Activated T-cell treated with anti-CD3 and anti-CD28 coated beads, Interleukin-2, amount 50 U/mL, for 4 hours (primary cell): ENCODE measurements around the gene DENND2A. TPM values are rescaled to one million over a fixed set of nuclear protein-coding genes. Genes with fewer than 3 reads are reported as not detected.
A peak's percentile ranks its signal among the peaks of the same experiment; 100 is the strongest.
"Not testable (repeated sequence)": the region's sequence is repeated elsewhere in the genome, so short reads cannot be mapped to it uniquely, and the experiment has no call there.

ENCODE experiments used
- ATAC-seq, 2 donors: fragments of 200-7000 bp; cut with Tn5 transposase; one replicate each; pipeline ENCODE4 v1.10.0; 2021
- DNase-seq: peaks from one replicate; pipeline ENCODE4 v3.0.0-alpha.2; 2020
- H3K27me3 Mint-ChIP-seq: one replicate; pipeline ENCODE4 v1.8.0; 2021; ENCODE audit warnings: low read depth, mixed read lengths
- H3K36me3 Mint-ChIP-seq: one replicate; pipeline ENCODE4 v1.8.0; 2022; ENCODE audit warnings: mixed read lengths; ENCODE audit not compliant: insufficient read depth
- H3K4me1 Mint-ChIP-seq: one replicate; pipeline ENCODE4 v1.8.0; 2021; ENCODE audit warnings: low read depth, mixed read lengths
- H3K4me3 Mint-ChIP-seq: one replicate; pipeline ENCODE4 v1.8.0; 2021; ENCODE audit warnings: mild to moderate bottlenecking, moderate library complexity, mixed read lengths
- H3K9me3 Mint-ChIP-seq: one replicate; pipeline ENCODE4 v1.8.0; 2021; ENCODE audit warnings: mixed read lengths
- total RNA-seq, 3 donors: library from RNA; stranded (reverse); gene quantifications; one replicate each; pipeline ENCODE4 v1.2.1, GENCODE V29; 2021

The DENND2A gene
- total RNA-seq, 3 donors from 2014 or later: not detected

DNA sequence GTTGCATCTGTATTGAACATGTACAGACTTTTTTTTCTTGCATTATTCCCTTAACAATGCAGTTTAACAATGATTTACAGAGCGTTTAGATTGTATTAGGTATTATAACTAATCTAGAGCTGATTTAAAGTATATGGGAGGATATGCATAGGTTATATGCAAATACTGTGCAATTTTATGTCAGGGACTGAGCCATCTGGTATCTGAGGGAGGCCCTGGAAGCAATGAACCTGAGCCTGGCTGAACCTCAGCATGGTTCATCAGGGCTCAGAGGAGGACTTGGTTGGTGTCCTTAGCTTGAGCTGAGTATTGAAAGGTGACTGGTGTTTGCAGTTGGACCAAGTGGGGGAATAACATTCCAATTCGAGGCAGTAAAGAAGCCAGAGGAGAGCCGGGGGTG lies 36.9 kb upstream of the DENND2A start:
- Mint-ChIP-seq H3K4me3 (no peak overlapping the region), H3K36me3 (peaks cover 35% of the 10 kb centered on the region), H3K27me3 (no peaks in the 10 kb centered on the region), H3K4me1 (peaks cover 28% of the 10 kb centered on the region), H3K9me3 (no peaks in the 10 kb centered on the region)
- no peak for ATAC-seq
- no peak for DNase-seq

GRCh38 chr7:140676956-140677355 lies 36.3 kb upstream of the DENND2A start:
- not testable (repeated sequence) for H3K27me3 Mint-ChIP-seq

GRCh38 chr7:140676306-140676705 lies 35.7 kb upstream of the DENND2A start:
- Mint-ChIP-seq H3K36me3 (peaks cover 31% of the 10 kb centered on the region), H3K9me3 (no peaks in the 10 kb centered on the region), H3K4me3 (no peak overlapping the region), H3K4me1 (peaks cover 33% of the 10 kb centered on the region), H3K27me3 (no peaks in the 10 kb centered on the region)
- no peak for DNase-seq
- no peak for ATAC-seq

More at GRCh38 chr7:140676956-140677355, 36.3 kb upstream of the DENND2A start:
- peaks cover 32% of the 10 kb centered on the region for H3K36me3 Mint-ChIP-seq
- H3K4me3 Mint-ChIP-seq, ATAC-seq, DNase-seq, H3K9me3 Mint-ChIP-seq: not testable (repeated sequence)
- peaks cover 33% of the 10 kb centered on the region for H3K4me1 Mint-ChIP-seq

DNA sequence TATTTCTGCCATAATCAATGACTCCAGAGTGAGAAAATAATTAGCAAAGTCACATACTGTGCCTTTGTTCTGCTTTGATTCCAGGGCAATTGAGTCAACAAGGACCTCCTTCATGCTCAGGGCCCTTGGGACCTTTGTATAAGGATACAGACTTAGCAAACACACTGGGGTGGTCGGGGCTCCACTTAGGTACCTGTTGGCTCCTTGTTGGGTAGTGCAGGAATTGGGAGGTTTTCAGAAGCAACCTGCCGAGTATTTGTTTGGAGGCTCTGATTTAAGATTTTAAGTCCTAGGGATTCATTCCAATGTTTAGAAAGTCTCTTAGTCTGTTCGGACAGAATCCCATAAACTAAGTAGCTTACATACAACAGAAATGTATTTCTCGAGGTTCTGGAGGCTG lies 35.1 kb upstream of the DENND2A start:
- Mint-ChIP-seq H3K4me1 (peaks cover 33% of the 10 kb centered on the region), H3K9me3 (no peaks in the 10 kb centered on the region), H3K27me3 (no peaks in the 10 kb centered on the region), H3K36me3 (peaks cover 28% of the 10 kb centered on the region), H3K4me3 (no peak overlapping the region)
- DNase-seq (no peak), ATAC-seq (no peak)

GRCh38 chr7:140674899-140675701 lies 34.5 kb upstream of the DENND2A start:
- no peak for ATAC-seq
- H3K27me3 Mint-ChIP-seq: no peaks in the 10 kb centered on the region
- no peaks in the 10 kb centered on the region for H3K9me3 Mint-ChIP-seq
- peak overlapping the region; percentile 9 for H3K4me3 Mint-ChIP-seq
- H3K36me3 Mint-ChIP-seq: peaks cover 21% of the 10 kb centered on the region
- H3K4me1 Mint-ChIP-seq: peaks cover 33% of the 10 kb centered on the region
- no peak for DNase-seq

DNA sequence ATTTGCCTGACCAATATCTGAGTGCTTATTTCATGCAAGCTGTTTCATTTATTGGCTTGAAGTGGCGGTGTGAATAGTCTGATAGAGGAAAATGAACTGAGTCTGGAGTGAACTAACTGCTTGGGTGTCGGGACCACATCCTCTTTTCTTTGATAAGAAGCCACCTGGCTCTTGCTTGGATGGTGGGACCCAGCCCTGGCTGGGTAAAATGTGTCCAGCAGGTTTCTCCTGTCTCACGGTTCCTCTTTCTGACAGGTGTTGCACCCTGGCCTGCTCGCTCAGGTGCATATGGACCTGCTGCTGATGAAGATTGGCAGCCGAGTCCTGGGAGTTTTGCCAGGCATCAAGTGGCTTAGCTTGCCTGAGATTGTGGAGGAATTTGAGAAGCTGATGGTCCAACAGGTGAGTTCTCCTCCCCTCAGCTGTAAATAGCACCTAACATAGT lies 33.8 kb upstream of the DENND2A start:
- H3K27me3 Mint-ChIP-seq: no peaks in the 10 kb centered on the region
- ATAC-seq: no peak
- DNase-seq: no peak
- H3K4me1 Mint-ChIP-seq: peaks cover 33% of the 10 kb centered on the region
- H3K4me3 Mint-ChIP-seq: peak overlapping the region; percentile 84
- peaks cover 18% of the 10 kb centered on the region for H3K36me3 Mint-ChIP-seq
- no peaks in the 10 kb centered on the region for H3K9me3 Mint-ChIP-seq

DNA sequence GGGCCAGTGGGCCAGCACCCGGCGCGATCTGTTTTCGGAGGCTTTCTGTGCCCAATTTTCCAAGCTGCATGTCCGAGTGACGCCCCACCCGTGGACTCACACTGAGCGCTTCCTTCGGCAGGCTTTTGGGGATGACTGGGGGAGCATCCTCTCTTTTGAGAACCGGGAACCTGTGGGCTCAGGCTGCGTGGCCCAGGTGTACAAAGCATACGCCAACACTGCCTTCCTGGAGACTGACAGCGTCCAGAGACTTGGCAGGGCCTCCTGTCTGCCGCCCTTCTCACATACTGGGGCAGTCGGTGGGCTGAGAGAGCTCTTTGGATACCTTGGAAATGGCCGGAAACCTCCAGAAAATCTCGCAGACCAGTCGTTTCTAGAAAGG lies 33.2 kb upstream of the DENND2A start:
- Mint-ChIP-seq H3K27me3 (no peaks in the 10 kb centered on the region), H3K36me3 (peaks cover 14% of the 10 kb centered on the region), H3K4me3 (peak overlapping the region; percentile 84), H3K4me1 (peaks cover 33% of the 10 kb centered on the region), H3K9me3 (no peaks in the 10 kb centered on the region)
- no peak for DNase-seq
- no peak for ATAC-seq

DNA sequence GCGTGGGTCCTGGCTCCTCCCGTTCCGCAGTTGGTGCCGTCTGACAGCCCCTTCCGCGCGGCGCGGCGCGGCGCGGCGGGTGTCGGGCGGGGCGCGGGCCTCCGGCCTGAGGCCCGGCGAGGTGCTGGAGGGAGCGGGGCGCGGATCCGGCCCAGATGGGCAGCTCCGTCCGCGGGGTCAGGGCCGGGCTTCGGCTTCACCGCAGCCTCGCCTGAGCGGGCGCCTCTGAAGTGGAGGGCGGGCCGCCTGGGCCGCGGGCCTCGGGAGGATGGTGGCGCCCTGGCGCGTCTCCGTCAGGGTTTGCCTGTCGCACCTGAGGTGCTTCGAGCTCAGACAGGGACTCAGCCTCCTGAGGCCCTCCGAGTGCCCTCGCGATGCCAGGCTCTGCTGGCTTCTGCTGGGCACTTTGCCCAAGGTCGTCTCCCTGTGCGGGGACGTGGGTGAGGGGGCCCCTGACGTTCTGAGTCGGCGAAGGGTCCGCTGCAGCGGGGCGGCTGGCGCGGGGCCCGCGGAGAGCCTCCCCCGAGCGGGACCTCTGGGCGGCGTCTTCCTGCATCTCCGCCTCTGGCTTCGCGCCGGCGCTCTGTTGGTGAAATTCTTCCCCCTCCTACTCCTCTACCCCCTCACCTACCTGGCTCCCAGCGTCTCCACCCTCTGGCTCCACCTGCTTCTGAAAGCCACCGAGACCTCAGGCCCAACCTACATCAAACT lies 32.6 kb upstream of the DENND2A start:
- H3K4me3 Mint-ChIP-seq: peak overlapping the region; percentile 84
- H3K36me3 Mint-ChIP-seq: peaks cover 12% of the 10 kb centered on the region
- DNase-seq: peak; percentile 55
- no peaks in the 10 kb centered on the region for H3K27me3 Mint-ChIP-seq
- H3K4me1 Mint-ChIP-seq: peaks cover 33% of the 10 kb centered on the region
- peak; percentile 82 to 86 for ATAC-seq
- H3K9me3 Mint-ChIP-seq: no peaks in the 10 kb centered on the region

DNA sequence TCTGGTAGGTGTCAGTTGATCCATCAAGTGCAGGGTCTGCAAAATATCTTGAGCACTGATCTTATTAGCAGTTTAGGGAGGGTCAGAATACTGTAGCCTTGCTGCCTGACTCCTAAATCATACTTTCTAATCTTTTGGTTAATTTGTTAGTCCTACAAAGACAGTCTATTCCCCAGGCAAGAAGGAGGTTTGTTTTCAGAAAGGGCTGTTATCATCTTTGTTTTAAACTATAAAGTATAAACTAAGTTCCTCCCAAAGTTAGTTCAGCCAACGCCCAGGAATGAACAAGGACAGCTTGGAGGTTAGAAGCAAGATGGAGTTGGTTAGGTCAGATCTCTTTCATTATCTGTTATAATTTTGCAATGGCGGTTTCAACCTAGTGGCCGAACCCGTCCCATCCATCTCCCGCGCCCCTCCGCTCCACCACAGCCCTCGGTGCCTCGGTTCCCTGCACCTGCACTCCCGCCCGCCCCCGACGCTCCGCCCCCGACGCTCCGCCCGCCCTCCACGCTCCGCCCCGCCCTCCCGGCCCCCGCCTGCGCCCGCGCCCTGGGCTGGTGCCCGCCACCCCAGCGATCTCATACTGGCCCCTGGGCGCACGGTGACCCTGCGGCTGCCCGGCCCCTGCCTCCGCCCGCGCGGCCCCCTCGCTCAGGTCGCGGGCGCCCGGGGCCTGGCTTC lies 31.9 kb upstream of the DENND2A start, which contains the start of gene ADCK2:
ADCK2 (plus strand) TSS at position 564 of the 681 bp plus-strand sequence. CDS start 386 bp downstream, outside the sequence.
- DNase-seq (peak; percentile 55), ATAC-seq (peak; percentile 81 to 82)
- H3K36me3 Mint-ChIP-seq: peaks cover 5% of the 10 kb centered on the region
- H3K27me3 Mint-ChIP-seq: no peaks in the 10 kb centered on the region
- H3K4me1 Mint-ChIP-seq: peaks cover 32% of the 10 kb centered on the region
- H3K9me3 Mint-ChIP-seq: no peaks in the 10 kb centered on the region
- H3K4me3 Mint-ChIP-seq: peak within 1 kb of the TSS; percentile 84

- ATAC-seq: no peak
- peaks cover 31% of the 10 kb centered on the region for H3K4me1 Mint-ChIP-seq
- H3K4me3 Mint-ChIP-seq: peak overlapping the region; percentile 74
- no peak for DNase-seq
- H3K36me3 Mint-ChIP-seq: peaks cover 3% of the 10 kb centered on the region
- no peaks in the 10 kb centered on the region for H3K9me3 Mint-ChIP-seq
- no peaks in the 10 kb centered on the region for H3K27me3 Mint-ChIP-seq
Measured at GRCh38 chr7:140671966-140672365, 31.4 kb upstream of the DENND2A start.

GRCh38 chr7:140670343-140670935 lies 29.8 kb upstream of the DENND2A start:
- Mint-ChIP-seq H3K4me3 (no peak overlapping the region), H3K27me3 (peaks cover 2% of the 10 kb centered on the region), H3K4me1 (peaks cover 23% of the 10 kb centered on the region), H3K9me3 (no peaks in the 10 kb centered on the region), H3K36me3 (no peaks in the 10 kb centered on the region)
- ATAC-seq: no peak
- no peak for DNase-seq

DNA sequence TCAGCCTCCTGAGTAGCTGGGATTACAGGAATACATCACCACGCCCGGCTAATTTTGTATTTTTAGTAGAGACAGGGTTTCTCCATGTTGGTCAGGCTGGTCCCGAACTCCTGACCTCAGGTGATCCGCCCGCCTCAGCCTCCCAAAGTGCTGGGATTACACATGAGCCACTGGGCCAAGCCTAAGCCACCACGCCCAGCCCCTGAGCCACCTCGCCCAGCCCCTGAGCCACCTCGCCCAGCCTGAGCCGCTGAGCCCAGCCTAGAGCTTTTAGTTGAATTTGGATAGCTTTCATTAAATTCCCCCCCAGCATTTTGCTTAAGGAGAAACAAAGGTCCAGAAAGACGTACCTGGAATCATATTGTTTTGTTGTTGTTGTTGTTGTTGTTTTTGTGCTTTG lies 29.2 kb upstream of the DENND2A start:
- peaks cover 20% of the 10 kb centered on the region for H3K4me1 Mint-ChIP-seq
- DNase-seq, H3K27me3 Mint-ChIP-seq, H3K4me3 Mint-ChIP-seq, H3K9me3 Mint-ChIP-seq, ATAC-seq, H3K36me3 Mint-ChIP-seq: not testable (repeated sequence)

GRCh38 chr7:140669352-140669751 lies 28.7 kb upstream of the DENND2A start:
- Mint-ChIP-seq H3K4me3 (no peak overlapping the region), H3K36me3 (no peaks in the 10 kb centered on the region), H3K4me1 (peaks cover 14% of the 10 kb centered on the region), H3K27me3 (peaks cover 2% of the 10 kb centered on the region), H3K9me3 (no peaks in the 10 kb centered on the region)
- ATAC-seq (no peak), DNase-seq (no peak)

DNA sequence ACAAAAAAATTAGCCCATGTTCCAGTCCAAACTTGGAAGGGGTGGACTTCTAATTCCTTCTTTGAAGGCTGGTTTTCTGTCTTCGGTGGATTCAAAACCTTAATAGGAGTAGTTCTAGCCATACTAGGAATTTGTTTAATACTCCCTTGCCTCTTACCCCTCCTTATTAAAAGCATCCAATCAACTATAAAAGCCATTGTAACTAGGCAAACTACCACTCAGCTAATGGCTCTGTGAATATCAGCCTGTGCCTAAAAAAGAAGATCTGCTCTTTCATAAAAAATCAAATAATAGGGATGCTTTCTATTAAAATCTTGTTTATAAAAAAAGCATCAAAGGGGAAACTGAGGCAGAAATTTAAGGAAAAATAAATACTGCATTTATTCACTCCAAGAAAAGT lies 28.0 kb upstream of the DENND2A start:
- DNase-seq (no peak), ATAC-seq (no peak)
- H3K4me1 Mint-ChIP-seq: peaks cover 7% of the 10 kb centered on the region
- peaks cover 2% of the 10 kb centered on the region for H3K27me3 Mint-ChIP-seq
- no peak overlapping the region for H3K4me3 Mint-ChIP-seq
- H3K36me3 Mint-ChIP-seq: no peaks in the 10 kb centered on the region
- H3K9me3 Mint-ChIP-seq: no peaks in the 10 kb centered on the region
